Activated T-helper 1 cell treated with anti-CD3 and anti-CD28 coated beads, Interleukin-2, amount 50 U/mL, for 16 hours (primary cell): Measurements from ENCODE around the gene ABHD16B.
"Not testable (repeated sequence)": the region's sequence is repeated elsewhere in the genome, so short reads cannot be mapped to it uniquely, and the experiment has no call there.

Experiments used
- DNase-seq, 2 donors: peaks; one replicate each; pipeline ENCODE4 v3.0.0-alpha.2; 2020; ENCODE audit warnings: low read depth in 1 of 2, low spot score in 1 of 2

ABHD16B gene

DNA sequence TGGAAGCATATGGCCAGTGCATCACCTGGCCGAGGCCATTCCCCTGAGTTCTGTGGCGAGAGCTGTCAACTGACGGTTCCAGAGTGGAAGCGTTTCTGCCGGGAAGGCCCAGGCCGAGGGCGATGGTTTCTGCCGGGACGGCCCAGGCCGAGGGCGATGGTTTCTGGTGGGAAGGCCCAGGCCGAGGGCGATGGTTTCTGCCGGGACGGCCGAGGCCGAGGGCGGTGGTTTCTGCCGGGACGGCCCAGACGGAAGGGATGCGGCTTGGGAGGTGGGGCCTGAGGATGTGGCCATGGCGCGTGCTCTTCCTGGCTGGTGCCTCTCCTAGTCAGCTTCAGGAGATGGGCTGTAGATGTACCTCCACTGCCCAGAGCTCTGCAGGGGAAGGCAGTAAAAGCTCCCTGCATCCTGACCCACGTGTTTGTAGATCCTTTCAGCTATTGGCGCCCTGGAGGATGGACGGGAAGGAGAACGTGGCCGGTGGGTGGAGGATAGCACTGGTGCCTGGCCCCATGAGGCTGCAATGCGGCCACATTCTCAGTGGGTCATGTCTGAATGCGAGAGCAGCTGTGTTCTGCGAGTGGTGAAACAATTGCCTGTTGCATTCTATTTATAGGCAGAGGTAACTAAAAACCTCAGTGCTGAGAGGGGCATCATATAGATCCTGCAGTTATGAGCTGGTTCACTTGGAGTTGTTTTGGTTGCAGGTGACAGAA, 16.6 kb downstream of the ABHD16B start:
- DNase-seq = no peak

GRCh38 chr20:63878899-63879663, 17.8 kb downstream of the ABHD16B start:
- no peak for DNase-seq

DNA sequence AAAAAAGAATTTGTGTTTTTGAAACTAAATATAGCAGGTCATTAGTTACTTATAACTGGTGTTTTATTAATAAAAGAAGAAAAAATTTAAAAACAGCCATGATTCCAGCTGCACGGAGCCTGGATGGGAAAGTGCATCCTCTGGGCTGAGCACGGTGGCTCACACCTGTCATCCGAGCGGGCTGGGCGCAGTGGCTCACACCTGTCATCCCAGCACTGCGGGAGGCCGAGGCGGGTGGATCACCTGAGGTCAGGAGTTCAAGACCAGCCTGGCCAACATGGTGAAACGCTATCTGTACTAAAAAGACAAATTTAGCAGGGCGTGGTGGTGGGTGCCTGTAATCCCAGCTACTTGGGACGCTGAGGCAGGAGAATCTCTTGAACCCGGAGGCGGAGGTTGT, 19.6 kb downstream of the ABHD16B start:
- DNase-seq = not testable (repeated sequence)

- no peak for DNase-seq
These were observed 20.3 kb downstream of the ABHD16B start for GRCh38 chr20:63881451-63882226.

DNA sequence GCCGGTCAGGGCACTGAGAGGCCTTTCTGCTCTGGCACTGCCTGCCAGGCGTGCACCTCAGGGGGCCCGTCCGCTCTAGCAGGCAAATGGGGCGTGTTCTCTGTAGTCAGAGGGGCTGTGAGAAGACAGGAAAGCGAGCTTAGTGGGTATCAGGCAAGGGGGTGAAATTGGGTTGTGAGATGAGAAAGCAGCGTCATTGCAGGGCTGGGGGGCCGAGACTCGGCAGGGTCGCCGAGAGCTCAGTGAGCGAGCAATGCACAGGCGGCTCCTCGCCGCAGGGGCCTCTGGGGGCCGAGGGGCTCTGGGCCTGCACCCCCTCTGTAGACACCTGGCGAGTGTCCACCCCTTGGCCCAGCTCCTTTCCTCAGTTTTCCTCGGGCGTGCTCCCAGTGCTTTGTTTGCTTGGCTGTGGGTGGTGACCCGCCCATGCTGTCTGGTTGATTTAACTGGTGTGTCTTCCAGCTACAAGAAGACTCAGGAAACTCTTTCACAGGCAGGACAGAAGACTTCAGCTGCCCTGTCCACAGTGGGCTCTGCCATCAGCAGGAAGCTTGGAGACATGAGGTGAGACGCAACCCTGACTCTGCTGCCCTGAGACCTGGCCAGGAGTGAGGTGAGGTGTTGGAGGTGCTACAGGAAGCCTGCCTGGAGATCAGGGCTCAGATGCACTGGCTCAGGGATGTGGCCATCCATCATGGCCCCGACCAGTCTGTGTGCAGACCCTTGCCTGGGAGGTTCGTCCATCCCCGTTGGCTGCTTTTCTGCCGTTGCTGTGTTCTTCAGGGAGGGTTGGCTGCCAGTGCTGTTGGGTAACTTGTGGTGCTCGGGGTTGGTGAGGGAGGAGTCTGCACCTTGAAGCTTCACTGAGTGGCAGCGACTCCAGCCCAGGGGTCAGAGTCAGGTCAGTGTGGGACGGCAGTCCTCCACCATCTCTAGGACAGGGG, 21.2 kb downstream of the ABHD16B start:
- DNase-seq = no peak

DNA sequence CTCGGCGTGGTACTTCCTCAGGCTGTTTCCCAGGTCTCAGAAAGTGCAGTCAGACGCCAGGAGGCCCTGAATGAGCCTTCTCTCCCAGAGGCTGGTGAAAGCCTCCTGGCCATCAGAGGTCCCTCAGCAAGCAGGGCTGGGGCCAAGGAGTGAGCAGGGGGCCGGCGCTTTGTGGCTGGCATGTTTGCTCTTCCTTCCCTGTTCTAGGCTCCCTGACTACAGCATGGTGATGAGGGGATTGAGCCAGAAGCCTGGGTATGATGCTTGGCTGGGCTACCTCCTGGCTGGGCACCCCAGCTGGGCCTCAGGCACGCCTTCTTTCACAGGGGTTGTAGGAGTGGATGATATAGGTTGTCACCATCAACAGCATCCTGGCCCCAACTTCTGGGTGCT, 21.9 kb downstream of the ABHD16B start:
- DNase-seq = no peak

GRCh38 chr20:63884506-63885263, 23.4 kb downstream of the ABHD16B start:
- no peak for DNase-seq

DNA sequence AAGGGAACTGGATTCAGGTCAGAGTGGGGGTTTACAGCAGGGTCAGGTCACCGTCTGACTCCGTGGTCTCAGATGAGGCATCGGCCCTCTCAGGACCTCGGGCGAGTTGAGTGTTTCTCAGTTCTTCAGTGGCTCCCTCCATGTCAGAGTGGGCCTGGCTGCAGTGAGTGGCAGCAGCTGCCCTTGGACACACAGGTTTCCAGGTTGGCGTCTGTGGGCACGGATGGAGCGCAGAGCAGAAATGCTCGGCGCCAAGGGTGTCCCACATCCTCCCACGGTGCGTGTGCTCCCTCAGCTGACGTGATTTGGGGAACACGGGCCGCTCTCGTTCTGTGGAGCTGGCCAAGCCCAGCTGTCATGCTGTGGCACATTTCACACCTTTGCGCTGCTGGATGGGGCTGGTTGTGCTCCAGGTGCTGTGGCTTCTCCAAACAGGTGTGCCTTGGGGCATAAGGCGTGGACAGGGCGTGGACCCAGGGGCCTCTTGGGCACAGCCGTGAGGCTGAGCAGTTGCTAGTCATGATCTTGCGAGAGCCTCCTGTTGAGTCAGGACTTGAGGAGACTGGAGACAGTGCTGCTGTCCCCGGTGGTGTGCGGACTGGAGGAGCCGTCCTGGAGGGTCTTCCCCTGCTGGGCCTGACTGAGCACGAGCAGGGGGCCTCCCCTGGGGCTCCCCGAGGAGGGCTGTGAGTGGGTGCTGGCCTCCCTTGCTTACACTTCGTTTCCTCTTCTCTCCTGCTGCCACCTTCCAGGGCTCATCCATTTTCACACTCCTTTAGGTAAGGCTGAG, 24.2 kb downstream of the ABHD16B start:
- no peak for DNase-seq

DNA sequence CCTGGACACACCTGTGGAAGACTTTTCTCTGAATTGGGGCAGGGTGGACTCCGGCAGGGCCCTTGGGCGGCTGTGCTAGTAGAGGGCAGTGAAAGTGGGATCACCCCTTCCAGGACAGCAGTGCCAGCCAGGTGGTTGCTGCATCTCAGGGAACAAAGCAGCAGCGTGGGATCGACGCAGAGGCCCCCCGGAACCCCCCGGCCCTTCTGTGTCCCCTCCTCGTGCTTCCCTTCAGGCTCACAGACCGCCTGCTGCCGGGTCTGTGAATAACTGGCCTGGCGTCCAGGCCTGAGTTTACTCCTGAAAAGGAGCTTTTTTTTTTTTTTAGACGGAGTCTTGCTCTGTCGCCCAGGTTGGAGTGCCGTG, 24.7 kb downstream of the ABHD16B start:
- DNase-seq = no peak

DNA sequence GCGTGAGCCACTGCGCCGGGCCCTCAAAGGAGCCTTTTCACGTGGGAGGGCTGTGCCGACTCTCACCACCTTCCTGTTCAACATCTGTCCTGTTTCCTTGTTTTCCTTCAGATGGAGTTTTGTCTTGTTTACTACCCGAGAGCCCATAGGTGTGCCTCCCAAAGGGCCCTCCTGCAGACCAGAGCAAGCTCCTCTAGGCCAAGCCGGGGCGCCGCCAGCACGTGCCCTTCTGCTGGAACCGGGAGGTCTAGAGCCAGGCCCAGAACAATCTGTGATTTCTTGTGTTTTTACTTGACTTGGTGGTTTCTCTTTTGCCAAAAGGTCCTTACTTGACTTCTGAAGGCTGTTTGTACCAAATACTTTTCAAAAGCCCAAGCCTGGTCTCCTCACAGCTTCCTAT, 25.6 kb downstream of the ABHD16B start:
- DNase-seq = no peak

DNA sequence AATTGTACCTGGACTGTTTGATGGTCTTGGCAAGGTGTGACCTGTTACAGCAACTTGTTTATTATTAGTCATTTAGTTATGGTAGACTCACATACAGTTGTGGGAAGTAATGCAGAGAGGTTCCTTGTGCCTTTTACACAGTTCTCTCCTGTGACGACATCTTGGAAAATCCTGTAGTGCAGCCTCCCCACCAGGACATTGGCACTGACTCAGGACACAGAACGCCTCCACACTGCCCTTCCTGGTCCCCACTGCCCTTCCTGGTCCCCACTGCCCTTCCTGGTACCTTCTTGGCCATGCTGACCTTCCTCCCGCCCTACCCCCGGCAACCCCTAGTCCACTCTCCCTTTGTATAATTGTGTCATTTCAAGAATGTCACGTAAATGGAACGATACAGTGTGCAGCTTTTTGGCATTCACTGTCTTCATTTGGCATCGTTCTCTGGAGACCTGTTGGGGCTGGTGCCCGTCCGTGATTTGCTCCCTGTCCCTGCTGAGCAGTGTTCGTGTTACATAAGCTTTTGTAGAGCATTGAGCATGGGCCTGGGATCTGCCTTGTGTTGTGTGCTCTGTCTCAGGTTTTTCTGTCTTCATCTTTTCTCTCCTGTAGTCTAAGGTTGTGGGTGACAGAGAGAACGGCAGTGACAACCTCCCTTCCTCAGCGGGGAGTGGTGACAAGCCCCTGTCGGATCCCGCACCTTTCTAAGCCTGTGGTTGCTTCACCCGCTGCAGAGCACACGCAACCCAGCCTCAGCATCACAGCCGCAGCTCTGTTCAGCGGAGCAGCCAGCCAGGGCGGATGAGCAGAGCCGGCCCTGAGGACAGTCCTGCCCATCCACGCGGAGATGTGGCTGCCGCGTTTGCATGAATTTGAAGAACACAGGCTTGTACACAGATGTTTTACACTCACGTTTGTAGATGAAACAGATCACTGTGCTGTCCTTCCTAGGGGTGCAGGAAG, 28.2 kb downstream of the ABHD16B start:
- no peak for DNase-seq

- no peak for DNase-seq
These were observed 28.9 kb downstream of the ABHD16B start for GRCh38 chr20:63890201-63890576.

- DNase-seq = no peak
These were observed 29.3 kb downstream of the ABHD16B start for GRCh38 chr20:63890616-63891015.

- no peak for DNase-seq
These were observed 30.0 kb downstream of the ABHD16B start for GRCh38 chr20:63891061-63892002.

DNA sequence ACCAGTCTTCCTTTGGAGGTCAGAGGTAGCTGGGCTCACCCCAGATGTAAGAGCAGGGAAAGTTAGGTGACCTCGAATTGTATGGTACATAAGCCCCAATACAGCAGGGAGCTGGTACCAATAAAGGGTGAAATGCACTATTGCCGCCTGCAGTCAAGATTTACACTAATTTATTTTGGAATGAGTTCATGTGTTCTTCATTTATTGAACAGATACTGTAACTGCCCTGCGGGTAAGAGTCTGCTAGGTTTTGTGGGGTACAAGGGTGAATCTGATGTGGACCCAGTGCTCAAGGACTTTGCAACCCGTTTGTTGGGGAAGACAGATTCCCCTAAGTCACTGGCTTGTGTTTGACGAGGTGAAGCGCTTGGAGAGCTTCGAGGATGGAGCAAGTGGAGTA, 31.1 kb downstream of the ABHD16B start:
- no peak for DNase-seq

- no peak for DNase-seq
These were observed 32.7 kb downstream of the ABHD16B start for GRCh38 chr20:63893999-63894357.
